ENCODE measurements around the gene SOBP.

DNA sequence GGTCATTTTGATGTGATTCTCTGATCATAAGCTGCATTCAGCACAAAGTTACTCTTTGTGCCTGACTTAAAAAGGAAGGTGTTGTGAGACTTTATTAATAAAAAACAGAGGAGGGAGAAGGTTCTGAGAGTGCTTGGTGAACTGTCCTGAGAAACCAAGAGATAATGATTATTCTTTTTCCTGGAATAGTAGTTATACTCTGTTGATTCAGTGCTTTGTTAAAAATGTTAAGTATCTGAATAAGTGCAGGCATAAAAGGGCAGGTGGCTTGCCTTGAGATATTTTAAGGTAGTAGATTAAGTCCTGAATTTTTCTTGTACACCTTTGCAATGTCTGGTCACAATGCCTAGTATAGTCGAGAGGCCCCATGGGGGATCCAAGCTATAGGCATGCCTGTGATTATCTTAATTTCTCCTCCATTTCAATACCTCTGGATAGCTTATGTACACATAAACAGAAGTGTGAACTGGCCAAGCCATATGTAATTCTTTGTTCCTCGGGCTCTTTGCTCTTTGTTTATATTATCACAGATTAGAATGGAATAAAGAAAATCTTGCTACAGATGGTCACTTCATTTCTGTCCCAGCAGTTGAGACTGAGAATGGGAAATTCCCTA is 50.0 kb downstream of the SOBP start:
- TF ChIP-seq, protein P1, sequence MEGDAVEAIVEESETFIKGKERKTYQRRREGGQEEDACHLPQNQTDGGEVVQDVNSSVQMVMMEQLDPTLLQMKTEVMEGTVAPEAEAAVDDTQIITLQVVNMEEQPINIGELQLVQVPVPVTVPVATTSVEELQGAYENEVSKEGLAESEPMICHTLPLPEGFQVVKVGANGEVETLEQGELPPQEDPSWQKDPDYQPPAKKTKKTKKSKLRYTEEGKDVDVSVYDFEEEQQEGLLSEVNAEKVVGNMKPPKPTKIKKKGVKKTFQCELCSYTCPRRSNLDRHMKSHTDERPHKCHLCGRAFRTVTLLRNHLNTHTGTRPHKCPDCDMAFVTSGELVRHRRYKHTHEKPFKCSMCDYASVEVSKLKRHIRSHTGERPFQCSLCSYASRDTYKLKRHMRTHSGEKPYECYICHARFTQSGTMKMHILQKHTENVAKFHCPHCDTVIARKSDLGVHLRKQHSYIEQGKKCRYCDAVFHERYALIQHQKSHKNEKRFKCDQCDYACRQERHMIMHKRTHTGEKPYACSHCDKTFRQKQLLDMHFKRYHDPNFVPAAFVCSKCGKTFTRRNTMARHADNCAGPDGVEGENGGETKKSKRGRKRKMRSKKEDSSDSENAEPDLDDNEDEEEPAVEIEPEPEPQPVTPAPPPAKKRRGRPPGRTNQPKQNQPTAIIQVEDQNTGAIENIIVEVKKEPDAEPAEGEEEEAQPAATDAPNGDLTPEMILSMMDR (IDR thresholded peaks at IDR 0.05): no peak
- no peak for TF ChIP-seq NFATC4 (CRISPR knock-in tag; IDR thresholded peaks at IDR 0.05)
- no peak for TF ChIP-seq SP1 (CRISPR knock-in tag; conservative IDR thresholded peaks at IDR 0.05)
- TF ChIP-seq MYBL2 (CRISPR knock-in tag; IDR thresholded peaks at IDR 0.05): no peak
- TF ChIP-seq, protein P2, sequence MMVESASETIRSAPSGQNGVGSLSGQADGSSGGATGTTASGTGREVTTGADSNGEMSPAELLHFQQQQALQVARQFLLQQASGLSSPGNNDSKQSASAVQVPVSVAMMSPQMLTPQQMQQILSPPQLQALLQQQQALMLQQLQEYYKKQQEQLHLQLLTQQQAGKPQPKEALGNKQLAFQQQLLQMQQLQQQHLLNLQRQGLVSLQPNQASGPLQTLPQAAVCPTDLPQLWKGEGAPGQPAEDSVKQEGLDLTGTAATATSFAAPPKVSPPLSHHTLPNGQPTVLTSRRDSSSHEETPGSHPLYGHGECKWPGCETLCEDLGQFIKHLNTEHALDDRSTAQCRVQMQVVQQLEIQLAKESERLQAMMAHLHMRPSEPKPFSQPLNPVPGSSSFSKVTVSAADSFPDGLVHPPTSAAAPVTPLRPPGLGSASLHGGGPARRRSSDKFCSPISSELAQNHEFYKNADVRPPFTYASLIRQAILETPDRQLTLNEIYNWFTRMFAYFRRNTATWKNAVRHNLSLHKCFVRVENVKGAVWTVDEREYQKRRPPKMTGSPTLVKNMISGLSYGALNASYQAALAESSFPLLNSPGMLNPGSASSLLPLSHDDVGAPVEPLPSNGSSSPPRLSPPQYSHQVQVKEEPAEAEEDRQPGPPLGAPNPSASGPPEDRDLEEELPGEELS (CRISPR knock-in tag; IDR thresholded peaks at IDR 0.05): no peak
- TF ChIP-seq ZNF263 (CRISPR knock-in tag; IDR thresholded peaks at IDR 0.05; ENCODE audit: low read depth): no peak
- no peak for TF ChIP-seq ZNF219 (CRISPR knock-in tag; IDR thresholded peaks at IDR 0.05; ENCODE audit: borderline replicate concordance)
- TF ChIP-seq ATF6 (CRISPR knock-in tag; IDR thresholded peaks at IDR 0.05): no peak
- TF ChIP-seq, protein P3, sequence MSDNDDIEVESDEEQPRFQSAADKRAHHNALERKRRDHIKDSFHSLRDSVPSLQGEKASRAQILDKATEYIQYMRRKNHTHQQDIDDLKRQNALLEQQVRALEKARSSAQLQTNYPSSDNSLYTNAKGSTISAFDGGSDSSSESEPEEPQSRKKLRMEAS (CRISPR knock-in tag; IDR thresholded peaks at IDR 0.05): no peak
- no peak for TF ChIP-seq EMX1 (CRISPR knock-in tag; IDR thresholded peaks at IDR 0.05)
- TF ChIP-seq, protein P4, sequence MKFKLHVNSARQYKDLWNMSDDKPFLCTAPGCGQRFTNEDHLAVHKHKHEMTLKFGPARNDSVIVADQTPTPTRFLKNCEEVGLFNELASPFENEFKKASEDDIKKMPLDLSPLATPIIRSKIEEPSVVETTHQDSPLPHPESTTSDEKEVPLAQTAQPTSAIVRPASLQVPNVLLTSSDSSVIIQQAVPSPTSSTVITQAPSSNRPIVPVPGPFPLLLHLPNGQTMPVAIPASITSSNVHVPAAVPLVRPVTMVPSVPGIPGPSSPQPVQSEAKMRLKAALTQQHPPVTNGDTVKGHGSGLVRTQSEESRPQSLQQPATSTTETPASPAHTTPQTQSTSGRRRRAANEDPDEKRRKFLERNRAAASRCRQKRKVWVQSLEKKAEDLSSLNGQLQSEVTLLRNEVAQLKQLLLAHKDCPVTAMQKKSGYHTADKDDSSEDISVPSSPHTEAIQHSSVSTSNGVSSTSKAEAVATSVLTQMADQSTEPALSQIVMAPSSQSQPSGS (CRISPR knock-in tag; IDR thresholded peaks at IDR 0.05; ENCODE audit: borderline replicate concordance, low read depth): no peak
- TF ChIP-seq, protein P5, sequence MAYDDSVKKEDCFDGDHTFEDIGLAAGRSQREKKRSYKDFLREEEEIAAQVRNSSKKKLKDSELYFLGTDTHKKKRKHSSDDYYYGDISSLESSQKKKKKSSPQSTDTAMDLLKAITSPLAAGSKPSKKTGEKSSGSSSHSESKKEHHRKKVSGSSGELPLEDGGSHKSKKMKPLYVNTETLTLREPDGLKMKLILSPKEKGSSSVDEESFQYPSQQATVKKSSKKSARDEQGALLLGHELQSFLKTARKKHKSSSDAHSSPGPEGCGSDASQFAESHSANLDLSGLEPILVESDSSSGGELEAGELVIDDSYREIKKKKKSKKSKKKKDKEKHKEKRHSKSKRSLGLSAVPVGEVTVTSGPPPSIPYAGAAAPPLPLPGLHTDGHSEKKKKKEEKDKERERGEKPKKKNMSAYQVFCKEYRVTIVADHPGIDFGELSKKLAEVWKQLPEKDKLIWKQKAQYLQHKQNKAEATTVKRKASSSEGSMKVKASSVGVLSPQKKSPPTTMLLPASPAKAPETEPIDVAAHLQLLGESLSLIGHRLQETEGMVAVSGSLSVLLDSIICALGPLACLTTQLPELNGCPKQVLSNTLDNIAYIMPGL (CRISPR knock-in tag; IDR thresholded peaks at IDR 0.05): no peak
- no peak for TF ChIP-seq ETV6 (CRISPR knock-in tag; IDR thresholded peaks at IDR 0.05)
- TF ChIP-seq, protein P6, sequence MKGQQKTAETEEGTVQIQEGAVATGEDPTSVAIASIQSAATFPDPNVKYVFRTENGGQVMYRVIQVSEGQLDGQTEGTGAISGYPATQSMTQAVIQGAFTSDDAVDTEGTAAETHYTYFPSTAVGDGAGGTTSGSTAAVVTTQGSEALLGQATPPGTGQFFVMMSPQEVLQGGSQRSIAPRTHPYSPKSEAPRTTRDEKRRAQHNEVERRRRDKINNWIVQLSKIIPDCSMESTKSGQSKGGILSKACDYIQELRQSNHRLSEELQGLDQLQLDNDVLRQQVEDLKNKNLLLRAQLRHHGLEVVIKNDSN (CRISPR knock-in tag; IDR thresholded peaks at IDR 0.05): no peak

Measured in WTC11 (cell line).